IMR-90 (cell line): Measurements from ENCODE around the gene SLC38A3.

ENCODE experiments used
- CHD1 ChIP-seq: IDR thresholded peaks from 2 replicates; pipeline ENCODE4 v1.6.1; 2012; ENCODE audit warnings: low read depth, low read length, improper control_type of control experiment
- FOS ChIP-seq: fragments of 150-350 bp; IDR thresholded peaks from 2 replicates; pipeline ENCODE4 v1.6.1; 2016; ENCODE audit warnings: low read depth, low read length
- MXI1 ChIP-seq: IDR thresholded peaks from 2 replicates; pipeline ENCODE4 v1.6.1; 2012; ENCODE audit warnings: low read depth, mild to moderate bottlenecking, low read length, moderate library complexity, borderline replicate concordance
- POLR2A ChIP-seq: IDR thresholded peaks from 2 replicates; pipeline ENCODE4 v1.6.1; 2012; ENCODE audit warnings: mild to moderate bottlenecking, low read depth, low read length
- RAD21 ChIP-seq: IDR thresholded peaks from 2 replicates; pipeline ENCODE4 v1.6.1; 2012; ENCODE audit warnings: low read length, improper control_type of control experiment
- RFX5 ChIP-seq: IDR thresholded peaks from 2 replicates; pipeline ENCODE4 v1.8.0; 2012; ENCODE audit warnings: low read depth, mild to moderate bottlenecking, low read length, moderate library complexity
- TF ChIP-seq, protein P1 (sequence below): conservative IDR thresholded peaks from 2 replicates; pipeline ENCODE4 v1.5.1; 2012; ENCODE audit warnings: mild to moderate bottlenecking, low read depth, low read length, improper control_type of control experiment
- TF ChIP-seq, protein P2 (sequence below): fragments of 150-350 bp; IDR thresholded peaks from 2 replicates; pipeline ENCODE4 v1.6.1; 2016; ENCODE audit warnings: low read depth, mild to moderate bottlenecking, low read length, moderate library complexity, borderline replicate concordance

DNA sequence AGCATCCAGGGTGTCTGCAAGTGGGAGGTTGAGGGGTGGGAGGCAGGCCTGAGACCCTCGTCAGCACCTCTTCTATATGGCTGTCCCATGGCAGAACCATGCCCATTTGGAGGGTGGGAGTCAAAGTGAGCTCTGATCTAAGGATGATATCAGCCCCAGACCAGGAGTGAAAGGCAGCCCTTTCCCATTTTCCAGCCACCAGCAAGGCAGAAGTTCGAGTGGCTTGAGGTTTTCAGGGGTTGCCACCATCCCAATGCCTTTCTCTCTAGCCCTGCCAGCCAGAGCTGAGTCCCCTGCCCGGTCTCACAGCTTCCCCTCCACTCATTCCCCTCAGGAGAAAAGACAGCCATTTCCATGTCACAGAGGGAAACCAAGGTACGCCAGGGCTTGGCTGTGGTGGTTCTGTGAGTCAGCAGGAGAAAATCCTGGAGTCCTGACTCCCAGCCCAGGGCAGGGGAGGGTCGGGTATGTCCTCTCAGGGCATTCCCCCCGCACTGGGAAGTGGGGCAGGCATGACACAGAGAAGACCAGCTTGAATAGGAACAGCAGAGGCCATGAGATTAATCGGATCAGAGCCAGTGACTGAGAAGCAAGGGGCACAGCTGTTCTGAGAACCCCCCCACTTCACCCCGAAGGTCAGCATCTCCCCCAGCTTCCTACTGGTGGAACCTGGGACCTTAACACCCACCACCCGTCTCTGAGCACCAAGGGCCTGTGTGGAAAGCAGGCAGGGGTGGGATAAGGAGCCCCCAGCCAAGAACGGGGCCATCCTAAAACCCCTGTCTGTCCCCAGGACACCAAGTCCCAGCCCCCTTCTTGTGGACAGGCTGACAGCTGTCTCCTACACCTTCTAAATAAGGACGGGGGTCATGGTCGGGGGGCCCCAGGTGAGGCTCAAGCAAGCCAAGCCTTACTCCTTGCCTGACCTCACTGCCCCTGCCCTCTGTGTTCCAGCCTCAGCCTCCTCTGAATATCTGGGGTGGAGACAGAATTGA lies 965 bp upstream of the SLC38A3 start:
- TF ChIP-seq, protein P1, sequence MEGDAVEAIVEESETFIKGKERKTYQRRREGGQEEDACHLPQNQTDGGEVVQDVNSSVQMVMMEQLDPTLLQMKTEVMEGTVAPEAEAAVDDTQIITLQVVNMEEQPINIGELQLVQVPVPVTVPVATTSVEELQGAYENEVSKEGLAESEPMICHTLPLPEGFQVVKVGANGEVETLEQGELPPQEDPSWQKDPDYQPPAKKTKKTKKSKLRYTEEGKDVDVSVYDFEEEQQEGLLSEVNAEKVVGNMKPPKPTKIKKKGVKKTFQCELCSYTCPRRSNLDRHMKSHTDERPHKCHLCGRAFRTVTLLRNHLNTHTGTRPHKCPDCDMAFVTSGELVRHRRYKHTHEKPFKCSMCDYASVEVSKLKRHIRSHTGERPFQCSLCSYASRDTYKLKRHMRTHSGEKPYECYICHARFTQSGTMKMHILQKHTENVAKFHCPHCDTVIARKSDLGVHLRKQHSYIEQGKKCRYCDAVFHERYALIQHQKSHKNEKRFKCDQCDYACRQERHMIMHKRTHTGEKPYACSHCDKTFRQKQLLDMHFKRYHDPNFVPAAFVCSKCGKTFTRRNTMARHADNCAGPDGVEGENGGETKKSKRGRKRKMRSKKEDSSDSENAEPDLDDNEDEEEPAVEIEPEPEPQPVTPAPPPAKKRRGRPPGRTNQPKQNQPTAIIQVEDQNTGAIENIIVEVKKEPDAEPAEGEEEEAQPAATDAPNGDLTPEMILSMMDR, result no peak
- TF ChIP-seq POLR2A, result no peak
- no peak for TF ChIP-seq RFX5
- no peak for TF ChIP-seq FOS
- TF ChIP-seq, protein P2, sequence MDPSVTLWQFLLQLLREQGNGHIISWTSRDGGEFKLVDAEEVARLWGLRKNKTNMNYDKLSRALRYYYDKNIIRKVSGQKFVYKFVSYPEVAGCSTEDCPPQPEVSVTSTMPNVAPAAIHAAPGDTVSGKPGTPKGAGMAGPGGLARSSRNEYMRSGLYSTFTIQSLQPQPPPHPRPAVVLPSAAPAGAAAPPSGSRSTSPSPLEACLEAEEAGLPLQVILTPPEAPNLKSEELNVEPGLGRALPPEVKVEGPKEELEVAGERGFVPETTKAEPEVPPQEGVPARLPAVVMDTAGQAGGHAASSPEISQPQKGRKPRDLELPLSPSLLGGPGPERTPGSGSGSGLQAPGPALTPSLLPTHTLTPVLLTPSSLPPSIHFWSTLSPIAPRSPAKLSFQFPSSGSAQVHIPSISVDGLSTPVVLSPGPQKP, result no peak
- TF ChIP-seq MXI1, result no peak
- no peak for TF ChIP-seq RAD21
- no peak for TF ChIP-seq CHD1
